Activated CD8-positive, alpha-beta T cell treated with anti-CD3 and anti-CD28 coated beads, Interleukin-2, amount 10 ng/mL, durations not matched to agents 7 days and 5 days (primary cell): ENCODE results near the gene PIP4K2A. TPM values are rescaled to one million over a fixed set of nuclear protein-coding genes. Genes with fewer than 3 reads are reported as not detected.

Experiments
- ATAC-seq: fragments of 150-1000 bp; cut with Tn5 transposase; one replicate; pipeline ENCODE4 v1.10.0; 2021; ENCODE audit warnings: moderate library complexity
- CTCF ChIA-PET: fragments of 350-600 bp; sonication (Branson Sonifier 250); formaldehyde crosslinking; loops from one replicate; lab custom pipeline; 2021; ENCODE audit warnings: antibody characterized with exemption; lab: Charles Lee
- POLR2A ChIA-PET: fragments of 350-600 bp; sonication (Branson Sonifier 250); formaldehyde crosslinking; loops from one replicate; lab custom pipeline; 2021; ENCODE audit warnings: antibody characterized with exemption; lab: Charles Lee
- DNase-seq: peaks from one replicate; pipeline ENCODE4 v3.0.0-alpha.2; 2020
- H3K27ac Mint-ChIP-seq: one replicate; pipeline ENCODE4 v1.8.0; 2021; ENCODE audit warnings: mild to moderate bottlenecking, mixed read lengths
- H3K27me3 Mint-ChIP-seq: one replicate; pipeline ENCODE4 v1.8.0; 2021; ENCODE audit warnings: low read depth, mixed read lengths
- H3K36me3 Mint-ChIP-seq: one replicate; pipeline ENCODE4 v1.8.0; 2021; ENCODE audit warnings: low read depth, mixed read lengths
- H3K4me1 Mint-ChIP-seq: one replicate; pipeline ENCODE4 v1.8.0; 2021; ENCODE audit warnings: low read depth, mixed read lengths
- H3K4me3 Mint-ChIP-seq: one replicate; pipeline ENCODE4 v1.8.0; 2021; ENCODE audit warnings: mild to moderate bottlenecking, mixed read lengths
- H3K9me3 Mint-ChIP-seq: one replicate; pipeline ENCODE4 v1.8.0; 2022; ENCODE audit warnings: mixed read lengths; ENCODE audit not compliant: insufficient read depth
- total RNA-seq, 2 experiments: library from RNA; stranded (reverse); gene quantifications; one replicate each; pipeline ENCODE4 v1.2.3, GENCODE V29; 2021

PIP4K2A gene
- total RNA-seq, 2 experiments from 2014 or later = 154 to 164 TPM

- no peak for DNase-seq
- Mint-ChIP-seq H3K4me3 (no peak overlapping the region), H3K4me1 (peaks cover 27% of the 10 kb centered on the region), H3K27me3 (peaks cover 38% of the 10 kb centered on the region), H3K36me3 (peaks cover 10% of the 10 kb centered on the region), H3K9me3 (no peaks in the 10 kb centered on the region), H3K27ac (no peak overlapping the region)
- ChIA-PET POLR2A (no interaction called here), CTCF (interaction anchor here (0.8 to 1.4 kb wide), 2 partner anchors 9 to 265 kb away, joined by 3 to 4 read pairs; no protein-coding TSS in a partner anchor)
- ATAC-seq = no peak
Measured at GRCh38 chr10:22494007-22494406, 220.4 kb downstream of the PIP4K2A start.

- CTCF ChIA-PET = no interaction called here
- POLR2A ChIA-PET = interaction anchor here (2.7 kb wide), 1 partner anchor 54 kb away, joined by 16 read pairs; no protein-coding TSS in a partner anchor
- Mint-ChIP-seq H3K36me3 (peaks cover 10% of the 10 kb centered on the region), H3K27ac (peak overlapping the region; percentile 48), H3K4me3 (peak overlapping the region; percentile 36), H3K4me1 (peaks cover 32% of the 10 kb centered on the region), H3K9me3 (no peaks in the 10 kb centered on the region), H3K27me3 (peaks cover 33% of the 10 kb centered on the region)
- peak; percentile 82 for DNase-seq
- peak; percentile 96 for ATAC-seq
Measured at GRCh38 chr10:22491931-22492615, 222.3 kb downstream of the PIP4K2A start.

- POLR2A ChIA-PET = interaction anchor here (0.7 to 2.7 kb wide), 3 partner anchors 54 to 175 kb away, joined by 3 to 16 read pairs (median 3); partner anchors contain the start of gene COMMD3
- peak; percentile 48 for ATAC-seq
Measured at GRCh38 chr10:22491480-22491879, 222.9 kb downstream of the PIP4K2A start.

GRCh38 chr10:22489975-22490374 is 224.4 kb downstream of the PIP4K2A start:
- H3K9me3 Mint-ChIP-seq = no peaks in the 10 kb centered on the region
- DNase-seq (no peak), ATAC-seq (no peak)
- H3K4me1 Mint-ChIP-seq = peaks cover 34% of the 10 kb centered on the region
- ChIA-PET CTCF (no interaction called here), POLR2A (interaction anchor here (1.6 kb wide), 1 partner anchor 174 kb away, joined by 3 read pairs; the partner anchor contains the start of gene COMMD3)
- peaks cover 10% of the 10 kb centered on the region for H3K36me3 Mint-ChIP-seq
- no peak overlapping the region for H3K4me3 Mint-ChIP-seq
- no peak overlapping the region for H3K27ac Mint-ChIP-seq
- peaks cover 27% of the 10 kb centered on the region for H3K27me3 Mint-ChIP-seq

More at GRCh38 chr10:22491480-22491879, 222.9 kb downstream of the PIP4K2A start:
- no peak overlapping the region for H3K4me3 Mint-ChIP-seq
- peaks cover 32% of the 10 kb centered on the region for H3K4me1 Mint-ChIP-seq
- H3K27ac Mint-ChIP-seq = peak overlapping the region; percentile 77
- H3K9me3 Mint-ChIP-seq = no peaks in the 10 kb centered on the region
- no peak for DNase-seq
- H3K36me3 Mint-ChIP-seq = peaks cover 10% of the 10 kb centered on the region
- CTCF ChIA-PET = no interaction called here
- peaks cover 37% of the 10 kb centered on the region for H3K27me3 Mint-ChIP-seq

- CTCF ChIA-PET = no interaction called here
Measured at GRCh38 chr10:22489467-22489866, 224.9 kb downstream of the PIP4K2A start.

GRCh38 chr10:22486431-22486830 is 227.9 kb downstream of the PIP4K2A start:
- no peaks in the 10 kb centered on the region for H3K9me3 Mint-ChIP-seq
- ATAC-seq = no peak
- no peak for DNase-seq
- H3K4me1 Mint-ChIP-seq = peaks cover 31% of the 10 kb centered on the region
- no peak overlapping the region for H3K4me3 Mint-ChIP-seq
- peaks cover 5% of the 10 kb centered on the region for H3K36me3 Mint-ChIP-seq
- CTCF ChIA-PET = interaction anchor here (0.8 kb wide), 1 partner anchor 14 kb away, joined by 3 read pairs; no protein-coding TSS in a partner anchor
- POLR2A ChIA-PET = no interaction called here
- H3K27me3 Mint-ChIP-seq = peaks cover 26% of the 10 kb centered on the region
- no peak overlapping the region for H3K27ac Mint-ChIP-seq

More at GRCh38 chr10:22489467-22489866, 224.9 kb downstream of the PIP4K2A start:
- Mint-ChIP-seq H3K4me1 (peaks cover 34% of the 10 kb centered on the region), H3K27ac (no peak overlapping the region), H3K9me3 (no peaks in the 10 kb centered on the region), H3K36me3 (peaks cover 10% of the 10 kb centered on the region), H3K27me3 (peaks cover 22% of the 10 kb centered on the region), H3K4me3 (no peak overlapping the region)
- POLR2A ChIA-PET = interaction anchor here (0.6 kb wide), 1 partner anchor 237 kb away, joined by 3 read pairs; no protein-coding TSS in a partner anchor
- DNase-seq (no peak), ATAC-seq (no peak)

Other genes starting within 250 kb of the PIP4K2A start
- gene ARMC3, start 213.5 kb upstream of the PIP4K2A start, total RNA-seq = not detected